ENCODE measurements around the gene ZNF618.

The ZNF618 gene

GRCh38 chr9:113914517-113914916 lies 38.4 kb downstream of the ZNF618 start:
- DNase-seq: no peak

DNA sequence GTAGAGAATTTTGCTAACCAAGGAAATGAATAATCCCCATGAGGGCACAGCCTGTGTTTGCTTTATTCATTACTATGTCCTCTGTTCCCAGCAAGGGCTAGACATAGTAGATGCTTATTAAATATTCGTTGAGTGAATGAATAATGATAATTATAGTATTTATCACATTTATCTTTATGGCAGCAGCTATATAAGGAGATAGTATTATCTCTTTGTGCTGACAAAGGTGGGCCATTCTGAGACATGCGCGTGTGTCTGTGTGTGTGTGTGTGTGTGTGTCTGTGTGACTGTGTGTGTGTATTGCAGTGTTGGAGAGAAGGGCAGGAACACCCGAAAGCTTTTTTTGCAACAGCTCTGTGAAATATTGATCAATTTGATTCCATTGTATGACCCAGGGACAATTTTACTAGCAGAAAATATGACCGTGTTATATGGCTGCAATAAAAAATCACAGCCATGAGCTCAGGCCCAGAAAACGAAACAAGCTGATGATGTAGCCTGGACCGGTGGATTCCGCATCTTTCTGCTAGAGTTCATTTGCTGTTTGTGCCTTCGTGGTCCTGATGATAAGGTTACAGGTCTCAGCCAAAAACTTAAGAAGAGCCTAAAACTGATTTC lies 39.8 kb downstream of the ZNF618 start:
- DNase-seq: no peak

DNA sequence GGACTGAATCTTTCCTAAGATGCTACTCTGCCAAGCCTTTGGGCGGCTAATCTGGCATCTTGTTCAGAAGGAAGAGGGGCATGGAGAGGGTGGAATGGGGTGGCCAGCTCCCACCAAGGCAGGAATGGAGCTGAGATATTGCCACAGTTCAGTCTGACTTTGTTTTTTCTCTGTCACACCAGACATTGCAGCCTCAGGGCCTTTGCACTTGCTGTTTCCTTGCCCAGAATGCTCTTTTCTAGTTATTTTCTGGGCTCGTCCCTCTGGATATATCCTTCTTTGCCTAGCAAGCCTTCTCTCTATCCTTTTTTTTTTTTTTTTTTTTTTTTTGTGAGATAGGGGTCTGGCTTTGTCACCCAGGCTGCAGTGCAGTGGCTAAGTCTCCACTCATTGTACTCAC lies 40.8 kb downstream of the ZNF618 start:
- DNase-seq: no peak

DNA sequence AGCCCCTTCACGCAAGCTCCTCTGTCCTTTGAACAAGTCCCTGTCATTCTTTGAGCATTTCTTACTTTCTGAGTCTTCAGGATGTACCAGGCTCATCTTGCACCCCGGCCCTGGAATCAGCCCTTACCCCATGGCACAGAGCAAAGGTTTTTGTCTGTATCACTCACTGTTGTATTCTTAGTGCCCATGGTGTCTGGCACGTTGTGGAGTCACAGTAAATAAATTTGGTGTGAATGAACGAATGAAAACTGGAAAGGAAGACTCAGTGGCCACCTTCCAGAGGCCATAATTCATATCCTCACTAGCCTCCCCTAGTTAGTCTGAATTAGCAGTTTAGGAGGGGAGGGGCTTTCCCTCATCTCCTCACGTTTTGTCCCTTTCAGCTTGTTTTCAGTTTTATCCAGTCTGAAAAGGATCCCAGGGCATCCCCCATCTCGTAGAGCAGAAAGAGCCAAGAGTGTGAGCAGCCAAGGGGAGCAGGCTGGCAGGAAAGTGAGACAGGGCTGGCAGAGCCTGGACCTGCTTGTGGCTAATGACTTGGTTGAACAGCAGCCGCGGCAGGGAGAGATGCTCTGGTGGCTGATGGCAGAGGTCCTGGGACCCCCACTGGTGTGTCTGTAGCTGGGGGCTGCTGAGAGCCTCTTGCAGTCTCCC lies 42.7 kb downstream of the ZNF618 start:
- no peak for DNase-seq

GRCh38 chr9:113919382-113919781 lies 43.3 kb downstream of the ZNF618 start:
- DNase-seq: no peak

DNA sequence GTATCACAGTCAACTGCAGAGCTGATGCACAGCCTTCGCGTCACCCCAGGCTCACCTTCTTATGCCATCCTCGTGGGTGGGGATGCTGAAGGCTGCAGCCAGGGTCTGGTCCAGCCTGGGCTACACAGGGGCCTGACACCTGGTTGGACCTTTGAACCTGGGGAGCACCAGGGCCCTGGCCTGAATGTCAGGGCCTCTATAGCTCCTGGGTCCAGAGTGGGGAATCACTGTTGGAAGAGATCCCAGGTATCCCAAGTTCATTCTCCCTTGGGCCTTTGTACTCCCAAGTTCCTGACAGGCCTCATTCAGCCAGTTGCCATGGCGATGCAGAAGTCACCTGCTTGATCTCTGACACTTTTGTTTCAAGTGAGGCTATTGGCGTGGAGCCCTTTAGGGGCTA lies 43.8 kb downstream of the ZNF618 start:
- DNase-seq: no peak

GRCh38 chr9:113920872-113921271 lies 44.8 kb downstream of the ZNF618 start:
- DNase-seq: no peak

- no peak for DNase-seq
These were observed 45.4 kb downstream of the ZNF618 start for GRCh38 chr9:113921396-113921925.

GRCh38 chr9:113922160-113922559 lies 46.1 kb downstream of the ZNF618 start:
- no peak for DNase-seq

DNA sequence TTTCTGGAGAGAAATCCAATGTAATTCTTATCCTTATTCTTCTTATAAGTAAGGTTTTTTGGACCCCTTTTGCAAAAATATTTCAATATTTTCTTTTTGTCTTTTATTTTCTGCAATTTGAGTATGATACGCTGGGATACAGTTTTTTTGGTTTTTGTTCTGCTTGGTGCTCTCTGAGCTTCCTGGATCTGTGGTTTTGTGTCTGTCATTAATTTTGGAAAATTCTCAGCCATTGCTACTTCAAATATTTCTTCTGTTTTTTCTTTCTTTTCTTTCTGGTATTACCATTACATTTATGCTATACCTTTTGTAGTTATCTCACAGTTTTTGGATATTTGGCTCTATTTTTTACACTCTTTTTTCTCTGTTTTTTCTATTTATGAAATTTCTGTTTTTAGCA lies 50.1 kb downstream of the ZNF618 start:
- no peak for DNase-seq

GRCh38 chr9:113927277-113927676 lies 51.2 kb downstream of the ZNF618 start:
- DNase-seq: no peak

- no peak for DNase-seq
These were observed 52.2 kb downstream of the ZNF618 start for GRCh38 chr9:113928269-113928668.

DNA sequence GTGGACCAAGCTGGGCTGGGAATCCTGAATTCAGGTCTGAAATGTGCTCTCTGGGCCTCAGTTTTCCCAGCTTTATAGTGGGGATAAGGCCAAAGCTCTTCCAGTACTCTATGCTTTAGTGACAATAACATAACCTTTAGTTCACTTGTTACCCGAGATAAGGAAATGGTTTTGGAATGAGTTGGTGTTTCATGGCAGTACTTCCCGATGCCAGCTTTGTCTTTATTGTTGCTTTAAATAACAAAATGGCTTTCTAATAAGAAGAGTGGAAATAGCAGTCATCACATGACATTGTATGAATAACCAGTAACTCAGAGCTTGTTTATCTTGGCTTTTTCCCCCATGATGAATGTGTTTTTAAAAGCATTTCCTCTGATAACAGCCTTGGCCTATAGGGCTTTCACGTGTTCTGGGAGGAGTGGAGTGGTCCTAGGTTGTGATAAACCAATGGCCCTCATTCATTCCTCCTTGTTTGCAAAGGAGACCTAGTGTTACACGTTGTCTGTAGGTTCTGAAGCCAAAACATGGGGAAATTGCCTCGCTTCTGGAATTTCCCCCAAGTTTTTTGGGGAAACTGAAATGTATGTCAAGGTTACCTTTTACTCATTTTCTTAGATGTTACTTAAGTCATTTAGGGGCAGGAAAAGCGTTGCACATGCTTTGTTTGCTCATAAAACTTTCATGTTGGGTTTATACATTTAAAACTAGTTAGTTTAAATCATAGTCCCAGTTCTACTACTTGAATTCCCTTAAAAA lies 53.7 kb downstream of the ZNF618 start:
- no peak for DNase-seq

GRCh38 chr9:113930390-113930783 lies 54.3 kb downstream of the ZNF618 start:
- no peak for DNase-seq

- DNase-seq: no peak
These were observed 55.0 kb downstream of the ZNF618 start for GRCh38 chr9:113931140-113931539.

DNA sequence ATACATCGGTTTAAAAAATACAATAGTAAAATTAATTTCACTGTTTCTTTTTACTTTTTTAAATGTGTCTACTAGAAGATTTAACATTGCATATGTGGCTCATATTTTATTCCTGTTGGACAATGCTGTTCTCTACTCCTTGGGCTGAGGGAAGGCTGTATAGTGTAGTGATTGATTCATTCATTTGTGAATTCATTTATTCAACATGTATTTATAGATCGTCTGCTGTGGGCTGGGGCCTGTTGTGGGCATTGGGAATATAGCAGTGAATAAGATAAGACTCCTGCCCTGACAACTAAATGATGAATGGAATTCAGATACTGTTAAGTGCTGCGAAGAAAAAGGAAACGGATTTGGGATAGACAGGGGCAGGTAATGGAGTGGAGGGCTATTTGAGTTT lies 55.7 kb downstream of the ZNF618 start:
- DNase-seq: no peak

- DNase-seq: no peak
These were observed 56.9 kb downstream of the ZNF618 start for GRCh38 chr9:113932906-113933584.

DNA sequence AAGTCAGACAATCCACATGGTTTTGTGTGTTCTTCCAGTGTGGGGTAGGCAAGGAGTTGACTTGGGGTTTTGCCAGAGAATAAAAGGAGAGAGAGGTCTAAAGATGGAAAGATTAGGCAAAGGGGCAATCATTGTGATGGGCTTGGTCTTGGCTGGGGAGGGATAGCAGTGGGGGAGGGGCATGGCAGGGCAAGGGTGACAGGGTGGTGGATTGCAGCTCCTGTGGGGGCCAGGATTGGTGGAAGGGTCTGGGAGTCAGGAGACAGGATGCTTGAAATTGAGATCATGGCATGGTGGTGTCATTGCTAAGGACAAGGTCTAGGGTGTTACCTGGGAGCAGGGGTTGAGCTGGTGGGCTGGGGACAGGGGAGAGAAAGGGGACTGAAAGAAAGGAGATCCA lies 57.6 kb downstream of the ZNF618 start:
- no peak for DNase-seq

DNA sequence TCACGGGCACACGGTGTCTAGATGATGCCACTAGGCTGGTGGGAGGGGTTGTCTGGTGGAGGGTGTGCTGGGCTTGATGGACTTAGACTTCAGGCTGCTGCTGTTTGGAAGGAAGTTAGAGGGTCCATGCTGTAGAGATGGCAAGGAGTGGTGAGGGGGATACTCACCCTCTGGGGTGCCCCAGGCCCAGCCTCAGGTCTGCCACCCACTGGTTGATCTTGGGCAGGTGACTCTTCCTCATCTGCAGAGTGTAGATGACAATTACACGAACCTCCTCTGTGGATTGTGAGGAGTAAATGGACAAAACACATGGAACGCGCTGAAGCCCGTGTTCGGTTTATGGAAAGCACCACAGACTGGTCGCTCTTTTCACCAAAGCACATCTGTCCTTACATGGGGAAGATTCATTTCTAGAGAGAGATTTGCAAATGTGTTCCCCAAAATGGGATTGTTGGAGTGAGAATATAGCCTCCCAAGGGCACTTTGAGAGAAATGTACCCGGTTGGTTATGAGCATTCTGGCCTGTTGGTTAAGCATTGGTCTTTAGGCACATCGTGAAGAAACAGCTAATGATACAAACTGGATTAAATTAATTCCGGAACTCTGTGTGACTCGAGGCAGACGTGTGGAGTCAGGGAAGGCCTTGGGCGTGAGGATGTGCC lies 58.2 kb downstream of the ZNF618 start:
- DNase-seq: no peak

DNA sequence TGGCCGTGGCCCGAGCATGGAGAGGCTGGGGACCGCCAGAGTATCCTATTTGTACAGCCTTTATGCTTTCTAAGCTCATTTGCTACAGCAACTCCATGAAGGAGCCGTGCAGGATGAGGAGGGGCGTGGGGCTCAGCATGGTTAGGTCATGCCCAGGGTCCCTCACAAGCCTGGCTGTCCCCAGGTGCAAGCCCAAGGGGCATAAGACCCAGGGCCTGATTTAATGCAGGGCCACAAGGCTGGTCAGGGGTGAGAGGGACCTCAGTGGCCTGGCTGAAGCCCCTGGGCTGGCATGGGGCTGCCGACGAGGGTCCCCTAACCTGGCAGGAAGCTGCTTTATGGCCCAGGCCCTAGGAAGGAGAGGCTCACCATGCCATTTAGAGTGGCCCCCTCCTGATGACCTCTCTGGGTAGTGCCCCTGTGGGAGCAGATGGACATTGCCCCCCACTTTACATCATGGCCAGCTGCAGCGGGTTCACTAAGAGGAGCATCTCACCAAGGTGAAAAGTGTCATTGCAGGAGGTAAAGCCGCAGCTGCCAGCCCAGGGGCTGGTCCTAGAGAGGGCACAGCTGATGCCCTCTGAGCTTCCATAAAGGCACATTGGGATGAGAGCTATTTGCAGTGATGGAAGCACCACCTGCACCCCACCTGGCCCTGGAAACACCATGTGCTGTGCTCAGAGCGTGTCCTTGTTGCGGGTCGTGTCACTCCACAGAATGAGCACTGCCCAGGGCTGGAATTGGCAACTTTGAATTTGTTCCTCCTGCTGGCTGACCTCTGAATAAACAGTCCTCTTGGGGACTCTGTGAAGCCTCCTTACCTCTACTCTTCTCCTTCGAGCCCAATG lies 58.9 kb downstream of the ZNF618 start:
- DNase-seq: no peak

GRCh38 chr9:113935677-113936380 lies 59.7 kb downstream of the ZNF618 start:
- DNase-seq: no peak
